ENCODE data around the gene CTSD.

The CTSD gene

DNA sequence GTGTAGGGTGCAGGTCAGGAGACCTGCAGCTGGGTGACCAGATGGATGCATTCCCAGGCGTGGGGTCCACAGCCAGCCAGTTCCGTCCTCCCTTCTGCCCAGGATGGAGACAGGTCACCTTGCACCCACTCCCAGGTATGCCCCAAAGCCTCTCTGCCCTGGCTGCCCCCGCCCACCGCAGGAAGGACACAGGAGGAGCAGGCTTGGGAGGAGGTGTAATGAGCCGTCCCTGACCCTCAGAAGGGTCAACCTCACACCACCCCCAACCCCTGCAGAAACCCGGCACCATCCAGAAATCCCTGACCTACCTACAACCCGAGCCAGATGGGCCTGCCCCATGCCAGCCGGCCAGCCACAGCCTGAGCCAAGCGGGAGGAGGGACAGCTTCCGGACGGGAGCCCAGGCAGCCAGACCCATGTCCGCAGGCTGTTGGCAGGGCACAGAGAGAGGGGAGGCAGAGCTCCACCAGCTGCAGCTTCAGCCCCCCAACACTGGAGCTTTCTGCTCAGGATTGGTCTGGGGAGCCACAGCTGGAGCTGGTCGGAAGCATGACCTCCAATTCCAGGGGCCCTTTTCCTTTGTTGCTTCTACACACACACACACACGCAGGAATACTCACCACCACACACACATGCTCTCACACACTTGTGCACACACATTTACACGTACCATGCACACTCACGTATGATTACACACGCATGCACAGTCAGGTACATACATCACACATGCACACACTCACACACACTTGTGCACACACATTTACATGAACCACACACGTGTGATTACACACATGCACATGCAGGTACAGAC, 18.6 kb downstream of the CTSD start:
- no peak for FAIRE-seq
- TF ChIP-seq POLR2A (IDR thresholded peaks at IDR 0.05; ENCODE audit: low read depth, low read length), result no peak
- DNase-seq (ENCODE audit: insufficient read length, low spot score), result no peak

GRCh38 chr11:1744137-1744886, 19.4 kb downstream of the CTSD start:
- no peak for TF ChIP-seq POLR2A (IDR thresholded peaks at IDR 0.05; ENCODE audit: low read depth, low read length)
- no peak for DNase-seq (ENCODE audit: insufficient read length, low spot score)
- FAIRE-seq, result no peak

DNA sequence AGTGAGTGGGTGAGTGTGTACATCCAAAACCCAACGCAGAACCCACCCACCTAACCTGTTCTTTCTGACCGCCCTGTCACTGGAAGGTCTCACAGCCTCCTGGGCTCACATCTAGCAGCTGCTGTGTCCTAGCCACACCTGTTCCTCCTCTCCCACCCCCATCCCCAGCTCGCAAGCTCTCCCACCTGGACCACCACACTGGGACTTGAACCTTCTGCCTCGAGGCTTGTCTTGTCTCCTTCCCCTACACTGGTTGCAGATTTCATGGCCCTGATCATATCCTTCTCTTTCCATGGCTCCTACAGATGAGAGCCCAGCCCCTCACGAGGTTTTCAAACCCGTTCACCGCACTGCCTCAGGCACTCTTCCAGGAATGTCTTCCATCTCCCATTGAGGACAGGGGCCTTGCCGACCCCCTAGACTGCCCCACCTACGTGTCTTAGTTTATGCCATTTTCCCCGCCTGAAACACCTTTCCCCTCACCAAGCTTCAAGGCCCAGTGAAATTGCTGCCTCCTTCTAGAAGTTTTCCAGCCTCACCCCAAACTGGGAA, 20.1 kb downstream of the CTSD start:
- FAIRE-seq (no peak), DNase-seq (ENCODE audit: insufficient read length, low spot score) (no peak)
- no peak for TF ChIP-seq POLR2A (IDR thresholded peaks at IDR 0.05; ENCODE audit: low read depth, low read length)

- no peak for DNase-seq (ENCODE audit: insufficient read length, low spot score)
- TF ChIP-seq POLR2A (IDR thresholded peaks at IDR 0.05; ENCODE audit: low read depth, low read length), result no peak
- FAIRE-seq, result no peak
These were observed 20.7 kb downstream of the CTSD start for GRCh38 chr11:1742869-1743584.

GRCh38 chr11:1742371-1742770, 21.4 kb downstream of the CTSD start:
- no peak for TF ChIP-seq POLR2A (IDR thresholded peaks at IDR 0.05; ENCODE audit: low read depth, low read length)
- DNase-seq (ENCODE audit: insufficient read length, low spot score) (no peak), FAIRE-seq (no peak)

- FAIRE-seq, result no peak
- DNase-seq (ENCODE audit: insufficient read length, low spot score), result no peak
- TF ChIP-seq POLR2A (IDR thresholded peaks at IDR 0.05; ENCODE audit: low read depth, low read length), result no peak
These were observed 22.0 kb downstream of the CTSD start for GRCh38 chr11:1741741-1742140.

GRCh38 chr11:1740786-1741530, 22.8 kb downstream of the CTSD start:
- no peak for DNase-seq (ENCODE audit: insufficient read length, low spot score)
- no peak for FAIRE-seq
- TF ChIP-seq POLR2A (IDR thresholded peaks at IDR 0.05; ENCODE audit: low read depth, low read length), result no peak

- FAIRE-seq, result no peak
- no peak for TF ChIP-seq POLR2A (IDR thresholded peaks at IDR 0.05; ENCODE audit: low read depth, low read length)
These were observed 24.2 kb downstream of the CTSD start for GRCh38 chr11:1739576-1739975.

GRCh38 chr11:1738380-1738779, 25.3 kb downstream of the CTSD start:
- DNase-seq (ENCODE audit: insufficient read length, low spot score) (no peak), FAIRE-seq (no peak)
- TF ChIP-seq POLR2A (IDR thresholded peaks at IDR 0.05; ENCODE audit: low read depth, low read length), result no peak

More at GRCh38 chr11:1739576-1739975, 24.2 kb downstream of the CTSD start:
- DNase-seq (ENCODE audit: insufficient read length, low spot score), result no peak

DNA sequence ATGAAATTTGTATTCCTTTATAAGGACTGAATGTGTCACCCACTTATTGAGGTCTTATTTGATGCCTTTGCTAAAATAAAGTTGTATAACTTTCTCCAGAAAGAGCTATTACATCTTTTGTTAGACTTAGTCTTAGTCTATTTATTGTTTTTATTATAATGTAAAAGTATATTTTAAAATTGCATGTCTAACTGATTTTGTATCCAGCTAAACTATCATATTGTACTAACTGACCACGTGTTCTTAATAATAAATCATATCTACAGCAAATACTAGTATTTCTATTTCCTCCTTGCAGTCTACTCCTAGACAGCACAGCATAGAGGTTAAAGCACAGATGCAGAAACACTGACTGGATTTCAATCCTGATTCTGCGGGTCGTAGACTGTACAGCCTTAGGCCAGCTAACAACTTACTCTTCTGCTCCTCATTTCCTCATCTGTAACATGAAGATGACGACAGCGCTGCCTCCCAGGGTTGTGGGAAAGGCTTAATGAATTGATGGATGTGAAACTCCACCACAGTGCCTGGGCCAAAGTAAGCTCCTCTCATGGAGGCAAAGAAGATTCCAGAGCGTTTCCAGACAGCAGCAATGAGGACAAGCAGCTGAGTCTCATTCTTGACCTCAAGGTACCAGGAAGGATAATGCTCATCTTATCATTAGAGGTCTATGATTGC, 26.5 kb downstream of the CTSD start:
- FAIRE-seq, result no peak
- no peak for DNase-seq (ENCODE audit: insufficient read length, low spot score)
- no peak for TF ChIP-seq POLR2A (IDR thresholded peaks at IDR 0.05; ENCODE audit: low read depth, low read length)

GRCh38 chr11:1736447-1736992, 27.2 kb downstream of the CTSD start:
- TF ChIP-seq POLR2A (IDR thresholded peaks at IDR 0.05; ENCODE audit: low read depth, low read length), result no peak
- FAIRE-seq (no peak), DNase-seq (ENCODE audit: insufficient read length, low spot score) (no peak)

- DNase-seq (ENCODE audit: insufficient read length, low spot score) (no peak), FAIRE-seq (no peak)
- no peak for TF ChIP-seq POLR2A (IDR thresholded peaks at IDR 0.05; ENCODE audit: low read depth, low read length)
These were observed 28.5 kb downstream of the CTSD start for GRCh38 chr11:1735271-1735670.

Measured in H54 (cell line).